B cell (primary cell): ENCODE measurements around the gene RBMS3.

Experiments used
- EZH2 ChIP-seq: IDR thresholded peaks from 2 replicates; pipeline ENCODE4 v1.6.1; 2012; ENCODE audit warnings: borderline replicate concordance, low read depth, mild to moderate bottlenecking, moderate library complexity, low read length; ENCODE audit not compliant: insufficient read depth, poor library complexity, severe bottlenecking
- TF ChIP-seq, protein P1 (sequence below): fragments of 200-600 bp; IDR thresholded peaks from one replicate; pipeline ENCODE4 v1.8.0; 2022; ENCODE audit warnings: antibody characterized with exemption, mild to moderate bottlenecking

GRCh38 chr3:29397406-29397805 lies 116.5 kb downstream of the RBMS3 start:
- TF ChIP-seq, protein P1, sequence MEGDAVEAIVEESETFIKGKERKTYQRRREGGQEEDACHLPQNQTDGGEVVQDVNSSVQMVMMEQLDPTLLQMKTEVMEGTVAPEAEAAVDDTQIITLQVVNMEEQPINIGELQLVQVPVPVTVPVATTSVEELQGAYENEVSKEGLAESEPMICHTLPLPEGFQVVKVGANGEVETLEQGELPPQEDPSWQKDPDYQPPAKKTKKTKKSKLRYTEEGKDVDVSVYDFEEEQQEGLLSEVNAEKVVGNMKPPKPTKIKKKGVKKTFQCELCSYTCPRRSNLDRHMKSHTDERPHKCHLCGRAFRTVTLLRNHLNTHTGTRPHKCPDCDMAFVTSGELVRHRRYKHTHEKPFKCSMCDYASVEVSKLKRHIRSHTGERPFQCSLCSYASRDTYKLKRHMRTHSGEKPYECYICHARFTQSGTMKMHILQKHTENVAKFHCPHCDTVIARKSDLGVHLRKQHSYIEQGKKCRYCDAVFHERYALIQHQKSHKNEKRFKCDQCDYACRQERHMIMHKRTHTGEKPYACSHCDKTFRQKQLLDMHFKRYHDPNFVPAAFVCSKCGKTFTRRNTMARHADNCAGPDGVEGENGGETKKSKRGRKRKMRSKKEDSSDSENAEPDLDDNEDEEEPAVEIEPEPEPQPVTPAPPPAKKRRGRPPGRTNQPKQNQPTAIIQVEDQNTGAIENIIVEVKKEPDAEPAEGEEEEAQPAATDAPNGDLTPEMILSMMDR, result no peak
- no peak for TF ChIP-seq EZH2
